Activated CD4-positive, alpha-beta T cell treated with anti-CD3 and anti-CD28 coated beads, Interleukin-10, Interleukin-2, amounts not matched to agents 100 ng/mL and 50 ng/mL, durations not matched to agents 16 hours and 8 hours (primary cell): ENCODE data around the gene PTTG1IP.
"Not testable (repeated sequence)": the region's sequence is repeated elsewhere in the genome, so short reads cannot be mapped to it uniquely, and the experiment has no call there.

Experiments
- DNase-seq: peaks from one replicate; pipeline ENCODE4 v3.0.0-alpha.2; 2020

PTTG1IP gene

GRCh38 chr21:44873356-44874239 lies at the start of gene PTTG1IP:
Gene PTTG1IP (minus strand): TSS chr21:44873690. CDS start chr21:44873616, 74 bp downstream.
- peak; percentile 100 for DNase-seq

GRCh38 chr21:44921928-44922327 lies 48.4 kb upstream of the PTTG1IP start:
- no peak for DNase-seq

GRCh38 chr21:44920694-44921604 lies 47.5 kb upstream of the PTTG1IP start, which contains the start of gene ITGB2:
Gene ITGB2 (minus strand): TSS chr21:44920899. CDS start chr21:44910782, 10,117 bp downstream.
- DNase-seq: peak; percentile 88

GRCh38 chr21:44919913-44920693 lies 46.6 kb upstream of the PTTG1IP start:
- DNase-seq: peak; percentile 40

GRCh38 chr21:44919111-44919912 lies 45.8 kb upstream of the PTTG1IP start:
- DNase-seq: peak; percentile 58

- no peak for DNase-seq
These were observed 45.1 kb upstream of the PTTG1IP start for GRCh38 chr21:44918581-44919033.

- DNase-seq: no peak
These were observed 44.6 kb upstream of the PTTG1IP start for GRCh38 chr21:44918107-44918470.

GRCh38 chr21:44917446-44918106 lies 44.1 kb upstream of the PTTG1IP start:
- DNase-seq: no peak

- no peak for DNase-seq
These were observed 43.5 kb upstream of the PTTG1IP start for GRCh38 chr21:44916965-44917364.

- peak; percentile 90 for DNase-seq
These were observed 40.8 kb upstream of the PTTG1IP start for GRCh38 chr21:44914176-44914874.

- DNase-seq: no peak
These were observed 40.1 kb upstream of the PTTG1IP start for GRCh38 chr21:44913425-44914175.

GRCh38 chr21:44912506-44913412 lies 39.3 kb upstream of the PTTG1IP start:
- DNase-seq: not testable (repeated sequence)

GRCh38 chr21:44912158-44912473 lies 38.6 kb upstream of the PTTG1IP start:
- no peak for DNase-seq

GRCh38 chr21:44911384-44912157 lies 38.1 kb upstream of the PTTG1IP start:
- DNase-seq: peak; percentile 80

GRCh38 chr21:44911068-44911383 lies 37.5 kb upstream of the PTTG1IP start:
- no peak for DNase-seq

GRCh38 chr21:44910229-44911067 lies 37.0 kb upstream of the PTTG1IP start:
- no peak for DNase-seq

- DNase-seq: no peak
These were observed 36.2 kb upstream of the PTTG1IP start for GRCh38 chr21:44909719-44910118.
